ENCODE results near the gene ERFL.

DNA sequence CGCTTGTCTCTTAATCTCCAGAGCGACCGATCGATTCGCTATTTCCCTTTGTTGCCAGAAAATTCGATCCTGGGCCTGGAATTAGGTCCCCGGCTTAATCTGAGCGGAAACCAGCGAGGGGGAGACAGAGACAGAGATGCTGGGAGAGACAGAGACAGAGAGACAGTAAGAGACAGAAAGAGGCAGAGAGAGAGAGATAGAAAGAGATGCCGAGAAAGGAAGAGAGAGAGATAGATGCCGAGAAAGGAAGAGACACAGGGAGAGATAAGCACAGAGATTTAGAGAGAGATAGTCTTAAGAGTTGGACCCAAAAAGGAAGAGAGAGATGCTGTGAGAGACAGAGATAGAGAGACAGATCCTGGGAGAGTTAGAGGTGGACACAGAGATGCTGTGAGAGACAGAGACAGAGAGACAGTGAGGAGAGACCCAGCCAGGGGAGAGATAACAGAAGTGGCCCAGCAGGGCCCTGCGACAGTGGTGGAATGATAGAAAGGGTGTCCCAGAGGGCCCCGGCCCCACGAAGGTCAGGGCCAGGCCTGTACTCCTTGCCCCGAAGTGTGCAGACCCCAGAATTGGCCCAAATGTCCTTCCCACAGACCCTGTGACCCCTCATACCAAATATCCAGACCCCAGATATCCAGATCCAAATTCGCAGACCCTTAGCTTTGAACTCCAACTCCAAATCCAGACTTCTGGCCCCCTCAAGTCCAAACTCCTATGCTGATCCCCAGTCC is 1.3 kb downstream of the ERFL start:
- TF ChIP-seq CTCF (conservative IDR thresholded peaks at IDR 0.05; ENCODE audit: low read length) (no peak), EZH2phosphoT487 (IDR thresholded peaks at IDR 0.05; ENCODE audit: borderline replicate concordance, low read depth, low read length) (no peak)

Measured in OCI-LY7 (cell line).